Measurements from ENCODE around the gene CBX1. TPM values are rescaled to one million over a fixed set of nuclear protein-coding genes. Genes with fewer than 3 reads are reported as not detected.

The CBX1 gene
- total and polyA plus RNA-seq, 2 experiments from 2014 or later = 38.3 to 102 TPM

DNA sequence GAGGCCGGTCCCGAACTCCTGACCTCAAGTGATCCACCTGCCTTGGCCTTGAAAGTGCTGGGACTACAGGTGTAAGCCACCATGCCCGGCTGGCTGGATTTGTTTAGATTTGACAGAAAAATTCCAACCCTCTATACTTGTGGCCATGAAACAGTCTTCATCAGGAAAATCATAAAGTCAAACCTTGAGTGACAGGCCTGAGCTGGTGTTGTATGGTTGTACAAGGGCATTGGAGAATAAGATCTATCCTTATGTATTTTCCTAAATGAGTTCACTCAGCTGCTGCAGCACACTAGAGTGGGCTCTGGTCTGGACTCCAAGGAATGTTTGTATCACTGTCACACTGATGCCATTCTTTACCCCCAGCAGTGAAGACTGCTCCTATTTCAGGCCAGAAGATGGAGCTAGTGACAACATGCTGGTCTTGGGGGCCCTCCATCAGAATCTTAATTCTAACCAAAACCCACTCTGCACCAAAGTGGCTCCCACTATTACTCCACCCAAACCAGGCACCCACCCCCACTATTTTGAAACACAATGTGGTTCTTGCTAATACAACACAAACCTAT lies 33.7 kb upstream of the CBX1 start:
- Histone ChIP-seq H3K4me3 (no peak overlapping the region), H3K36me3 (no peaks in the 10 kb centered on the region), H3K27me3 (peaks cover 4% of the 10 kb centered on the region), H3K4me1 (ENCODE audit: low read depth) (no peaks in the 10 kb centered on the region), H3K9me3 (ENCODE audit: low read depth) (no peaks in the 10 kb centered on the region), H3K27ac (no peak overlapping the region)
- DNase-seq (ENCODE audit: low read depth in 1 of 2, low spot score in 1 of 2) = no peak
- TF ChIP-seq, protein P1, sequence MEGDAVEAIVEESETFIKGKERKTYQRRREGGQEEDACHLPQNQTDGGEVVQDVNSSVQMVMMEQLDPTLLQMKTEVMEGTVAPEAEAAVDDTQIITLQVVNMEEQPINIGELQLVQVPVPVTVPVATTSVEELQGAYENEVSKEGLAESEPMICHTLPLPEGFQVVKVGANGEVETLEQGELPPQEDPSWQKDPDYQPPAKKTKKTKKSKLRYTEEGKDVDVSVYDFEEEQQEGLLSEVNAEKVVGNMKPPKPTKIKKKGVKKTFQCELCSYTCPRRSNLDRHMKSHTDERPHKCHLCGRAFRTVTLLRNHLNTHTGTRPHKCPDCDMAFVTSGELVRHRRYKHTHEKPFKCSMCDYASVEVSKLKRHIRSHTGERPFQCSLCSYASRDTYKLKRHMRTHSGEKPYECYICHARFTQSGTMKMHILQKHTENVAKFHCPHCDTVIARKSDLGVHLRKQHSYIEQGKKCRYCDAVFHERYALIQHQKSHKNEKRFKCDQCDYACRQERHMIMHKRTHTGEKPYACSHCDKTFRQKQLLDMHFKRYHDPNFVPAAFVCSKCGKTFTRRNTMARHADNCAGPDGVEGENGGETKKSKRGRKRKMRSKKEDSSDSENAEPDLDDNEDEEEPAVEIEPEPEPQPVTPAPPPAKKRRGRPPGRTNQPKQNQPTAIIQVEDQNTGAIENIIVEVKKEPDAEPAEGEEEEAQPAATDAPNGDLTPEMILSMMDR (IDR thresholded peaks at IDR 0.05; ENCODE audit: low read depth, low read length) = peak; percentile 22

DNA sequence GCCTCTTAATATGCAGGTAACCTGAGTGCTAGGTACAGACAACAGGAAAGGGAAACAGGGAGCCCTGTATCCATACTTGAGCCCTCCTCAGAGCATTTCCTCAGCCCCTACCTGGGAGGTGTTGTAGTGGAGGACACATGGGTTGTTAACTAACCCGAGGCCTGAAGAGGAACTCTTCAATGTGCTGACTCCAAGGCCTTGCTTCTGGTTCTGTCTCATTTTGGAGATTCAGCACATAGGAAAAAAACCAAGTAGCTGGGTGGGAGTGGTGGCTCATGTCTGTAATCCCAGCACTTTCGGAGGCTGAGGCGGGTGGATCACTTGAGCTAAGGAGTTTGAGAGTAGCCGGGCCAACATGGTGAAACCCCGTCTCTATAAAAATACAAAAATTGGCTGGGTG lies 31.1 kb upstream of the CBX1 start:
- DNase-seq (ENCODE audit: low read depth in 1 of 2, low spot score in 1 of 2) = no peak
- H3K36me3 ChIP-seq = no peaks in the 10 kb centered on the region
- H3K9me3 ChIP-seq (ENCODE audit: low read depth) = no peaks in the 10 kb centered on the region
- H3K27me3 ChIP-seq = no peaks in the 10 kb centered on the region
- no peaks in the 10 kb centered on the region for H3K4me1 ChIP-seq (ENCODE audit: low read depth)
- H3K4me3 ChIP-seq = no peak overlapping the region
- no peak overlapping the region for H3K27ac ChIP-seq
- TF ChIP-seq, protein P1 (IDR thresholded peaks at IDR 0.05; ENCODE audit: low read depth, low read length) = no peak

DNA sequence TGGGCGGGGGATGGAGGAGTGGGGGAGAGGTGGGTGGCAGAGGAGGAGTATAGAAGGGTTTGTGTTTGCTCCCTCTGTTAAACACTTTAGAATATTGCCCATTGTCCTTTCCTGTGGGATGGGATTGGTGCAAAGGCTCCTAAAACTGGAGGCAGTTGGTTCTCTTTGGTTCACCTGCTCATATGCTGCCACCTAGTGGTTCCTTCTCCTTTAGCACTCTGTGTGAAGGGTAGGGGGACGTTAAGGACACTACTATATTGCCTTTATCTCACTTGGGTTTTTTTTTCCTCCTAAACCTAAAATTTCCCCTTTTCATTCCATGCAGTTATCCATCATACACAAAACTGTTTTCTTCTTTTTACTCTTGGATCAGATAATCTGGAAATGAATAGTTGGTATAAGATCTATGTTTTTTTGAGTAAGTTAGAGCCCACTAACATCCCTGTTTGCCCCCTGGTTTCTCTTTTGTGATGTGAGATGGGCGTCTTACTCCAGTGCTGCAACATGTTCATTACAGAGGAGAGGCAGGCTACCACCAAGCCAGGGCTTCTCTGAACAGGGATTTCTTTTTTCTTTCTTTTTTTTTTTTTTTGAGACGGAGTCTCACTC lies 30.0 kb upstream of the CBX1 start:
- H3K9me3 ChIP-seq (ENCODE audit: low read depth) = no peaks in the 10 kb centered on the region
- H3K4me3 ChIP-seq = no peak overlapping the region
- DNase-seq (ENCODE audit: low read depth in 1 of 2, low spot score in 1 of 2) = peak; percentile 78 to 84
- H3K27ac ChIP-seq = no peak overlapping the region
- TF ChIP-seq, protein P1 (IDR thresholded peaks at IDR 0.05; ENCODE audit: low read depth, low read length) = peak; percentile 91
- H3K36me3 ChIP-seq = no peaks in the 10 kb centered on the region
- H3K4me1 ChIP-seq (ENCODE audit: low read depth) = no peaks in the 10 kb centered on the region
- no peaks in the 10 kb centered on the region for H3K27me3 ChIP-seq

DNA sequence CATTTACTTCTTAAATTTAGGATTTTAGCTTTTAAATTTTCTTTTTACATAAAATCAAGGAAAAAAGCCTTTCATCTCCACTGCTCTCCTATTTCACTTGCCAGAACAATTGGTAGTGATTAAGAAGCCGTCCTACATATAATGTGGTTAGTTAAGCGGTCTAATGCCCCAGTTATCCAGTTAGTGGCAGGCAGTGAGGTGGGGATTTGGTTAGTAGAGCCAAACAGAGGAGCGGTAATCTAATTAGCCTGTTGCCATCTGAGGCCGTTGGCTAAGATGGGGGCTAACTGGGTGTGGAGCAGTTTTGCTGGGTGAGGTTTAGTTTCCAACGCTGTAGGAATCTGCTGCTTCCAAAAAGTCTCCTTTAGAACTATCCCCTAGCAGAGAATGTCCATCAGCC lies 28.7 kb upstream of the CBX1 start:
- H3K9me3 ChIP-seq (ENCODE audit: low read depth) = no peaks in the 10 kb centered on the region
- H3K4me3 ChIP-seq = no peak overlapping the region
- no peaks in the 10 kb centered on the region for H3K4me1 ChIP-seq (ENCODE audit: low read depth)
- TF ChIP-seq, protein P1 (IDR thresholded peaks at IDR 0.05; ENCODE audit: low read depth, low read length) = no peak
- H3K36me3 ChIP-seq = no peaks in the 10 kb centered on the region
- no peak for DNase-seq (ENCODE audit: low read depth in 1 of 2, low spot score in 1 of 2)
- H3K27me3 ChIP-seq = no peaks in the 10 kb centered on the region
- no peak overlapping the region for H3K27ac ChIP-seq

DNA sequence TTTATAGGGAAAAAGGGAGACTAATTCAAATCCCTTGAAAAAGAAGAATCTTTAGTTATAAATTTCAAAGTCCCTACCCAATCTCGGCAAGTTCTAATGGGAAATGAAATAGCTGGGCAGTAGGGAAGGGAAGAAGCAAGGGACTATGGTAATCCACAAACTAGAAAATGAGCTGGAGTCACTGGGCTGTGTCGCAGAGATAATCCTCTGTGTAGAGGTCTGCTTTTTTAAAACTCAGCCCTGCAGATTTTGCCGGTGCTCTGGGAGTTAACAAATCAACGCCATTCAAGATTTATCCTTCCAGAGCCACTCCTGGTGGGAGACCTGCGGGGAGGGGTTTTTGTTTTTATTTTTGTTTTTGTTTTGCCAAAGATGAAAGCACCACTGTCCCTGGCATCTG lies 27.1 kb upstream of the CBX1 start:
- no peaks in the 10 kb centered on the region for H3K4me1 ChIP-seq (ENCODE audit: low read depth)
- no peaks in the 10 kb centered on the region for H3K36me3 ChIP-seq
- H3K27me3 ChIP-seq = no peaks in the 10 kb centered on the region
- TF ChIP-seq, protein P1 (IDR thresholded peaks at IDR 0.05; ENCODE audit: low read depth, low read length) = no peak
- no peak overlapping the region for H3K27ac ChIP-seq
- no peaks in the 10 kb centered on the region for H3K9me3 ChIP-seq (ENCODE audit: low read depth)
- no peak overlapping the region for H3K4me3 ChIP-seq
- no peak for DNase-seq (ENCODE audit: low read depth in 1 of 2, low spot score in 1 of 2)

Measured in cardiac muscle cell (in vitro differentiated cells and primary cell).